BJ (cell line): ENCODE data around the gene TARBP1. TPM values are rescaled to one million over a fixed set of nuclear protein-coding genes. Genes with fewer than 3 reads are reported as not detected.

ENCODE experiments used
- CTCF ChIA-PET: fragments of 350-600 bp; formaldehyde crosslinking; extraction: SDS; loops from one replicate; lab custom pipeline; 2021; ENCODE audit warnings: antibody characterized with exemption, inconsistent platforms; lab: Yijun Ruan, JAX
- POLR2A ChIA-PET: fragments of 300-600 bp; sonication (Branson Sonifier 250); formaldehyde crosslinking; extraction: SDS; loops from one replicate; lab custom pipeline; 2021; ENCODE audit warnings: antibody characterized with exemption; lab: Charles Lee
- DNase-seq: peaks from one replicate; pipeline ENCODE4 v3.0.0-alpha.2; 2011; ENCODE audit warnings: low read depth
- H3K27me3 ChIP-seq: 2 replicates; pipeline ENCODE4 v1.6.0; 2011; ENCODE audit warnings: low read length; ENCODE audit not compliant: control insufficient read depth, insufficient read depth
- H3K36me3 ChIP-seq: 2 replicates; pipeline ENCODE4 v1.5.1; 2011; ENCODE audit warnings: low read length; ENCODE audit not compliant: control insufficient read depth, insufficient read depth
- H3K4me3 ChIP-seq: 2 replicates; pipeline ENCODE4 v1.5.1; 2011; ENCODE audit warnings: low read depth, mild to moderate bottlenecking, control low read depth, low read length
- CTCF ChIP-seq: IDR thresholded peaks from 2 replicates; pipeline ENCODE4 v1.5.1; 2011; ENCODE audit warnings: low read depth, mild to moderate bottlenecking, control low read depth, inconsistent platforms, low read length, moderate library complexity; ENCODE audit not compliant: insufficient read depth
- polyA plus RNA-seq: library from polyadenylated mRNA; depleted of rRNA; stranded (reverse); fragments of >200 nt; gene quantifications from 2 replicates; pipeline ENCODE4 v1.2.3, GENCODE V29; 2011

Gene TARBP1
- polyA plus RNA-seq, 1 experiment, result 7.4 TPM

- no peak for DNase-seq
- H3K36me3 ChIP-seq, result peaks cover 2% of the 10 kb centered on the region
- ChIA-PET POLR2A (interaction anchor here (0.6 kb wide), 1 partner anchor 20 kb away, joined by 6 read pairs; no protein-coding TSS in a partner anchor), CTCF (no interaction called here)
- no peaks in the 10 kb centered on the region for H3K27me3 ChIP-seq
- no peak for TF ChIP-seq CTCF
- H3K4me3 ChIP-seq, result no peak overlapping the region
These were observed 82.1 kb downstream of the TARBP1 start for GRCh38 chr1:234396871-234397270.

DNA sequence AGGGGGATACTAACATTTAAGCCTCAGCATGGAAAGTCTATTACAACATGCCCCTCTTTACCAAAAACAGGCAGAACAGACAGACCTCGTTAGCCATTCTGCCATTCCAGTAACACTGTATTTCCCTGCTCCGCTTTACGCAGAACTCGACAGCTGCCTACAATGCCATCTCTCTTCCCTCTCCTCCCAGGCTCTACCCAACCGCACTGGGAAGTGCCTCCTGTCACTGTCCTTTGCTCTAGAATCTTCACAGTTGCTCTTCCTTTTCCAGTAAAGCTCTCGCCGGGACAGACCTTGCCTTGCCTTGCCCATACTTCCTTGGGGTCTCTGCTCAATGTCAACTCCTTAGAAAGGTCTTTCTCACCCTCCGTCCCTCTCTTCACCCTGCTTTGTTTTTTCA lies 82.9 kb downstream of the TARBP1 start:
- CTCF ChIA-PET, result no interaction called here
- no peak for TF ChIP-seq CTCF
- POLR2A ChIA-PET, result no interaction called here

GRCh38 chr1:234395297-234395696 lies 83.7 kb downstream of the TARBP1 start:
- DNase-seq, result no peak
- ChIA-PET POLR2A (no interaction called here), CTCF (interaction anchor here (1.0 kb wide), 1 partner anchor 9 kb away, joined by 3 read pairs; no protein-coding TSS in a partner anchor)

More for the DNA sequence above, 82.9 kb downstream of the TARBP1 start:
- peaks cover 2% of the 10 kb centered on the region for H3K36me3 ChIP-seq
- H3K27me3 ChIP-seq, result no peaks in the 10 kb centered on the region
- no peak overlapping the region for H3K4me3 ChIP-seq
- DNase-seq, result no peak

GRCh38 chr1:234393190-234393589 lies 85.8 kb downstream of the TARBP1 start:
- H3K4me3 ChIP-seq, result no peak overlapping the region
- TF ChIP-seq CTCF, result no peak
- CTCF ChIA-PET, result no interaction called here
- no peaks in the 10 kb centered on the region for H3K27me3 ChIP-seq
- DNase-seq, result no peak
- peaks cover 2% of the 10 kb centered on the region for H3K36me3 ChIP-seq
- POLR2A ChIA-PET, result no interaction called here

More at GRCh38 chr1:234395297-234395696, 83.7 kb downstream of the TARBP1 start:
- no peak for TF ChIP-seq CTCF
- no peaks in the 10 kb centered on the region for H3K27me3 ChIP-seq
- peaks cover 2% of the 10 kb centered on the region for H3K36me3 ChIP-seq
- H3K4me3 ChIP-seq, result no peak overlapping the region

- no peak for DNase-seq
- POLR2A ChIA-PET, result no interaction called here
- no peak for TF ChIP-seq CTCF
- CTCF ChIA-PET, result no interaction called here
- Histone ChIP-seq H3K36me3 (no peaks in the 10 kb centered on the region; the same call in 1 of the 2 replicates), H3K27me3 (no peaks in the 10 kb centered on the region), H3K4me3 (no peak overlapping the region)
These were observed 90.9 kb downstream of the TARBP1 start for GRCh38 chr1:234388094-234388493.
